WERI-Rb-1 (cell line): ENCODE data around the gene ALG9.
"Not testable (repeated sequence)": the region's sequence is repeated elsewhere in the genome, so short reads cannot be mapped to it uniquely, and the experiment has no call there.

Experiments
- DNase-seq: peaks from one replicate; pipeline ENCODE4 v3.0.0-alpha.2; 2020
- H3K27ac ChIP-seq: fragments of 250-450 bp; sonication (Bioruptor Pico); 2 replicates; pipeline ENCODE4 v1.5.1; 2020; ENCODE audit warnings: mild to moderate bottlenecking, moderate library complexity
- H3K27me3 ChIP-seq: fragments of 250-450 bp; sonication (Bioruptor Pico); 2 replicates; pipeline ENCODE4 v1.5.1; 2021; ENCODE audit warnings: mild to moderate bottlenecking, low read depth, moderate library complexity; ENCODE audit not compliant: insufficient read depth, severe bottlenecking
- H3K36me3 ChIP-seq: fragments of 250-450 bp; sonication (Bioruptor Pico); 2 replicates; pipeline ENCODE4 v1.5.1; 2020; ENCODE audit warnings: mild to moderate bottlenecking, moderate library complexity
- H3K4me3 ChIP-seq: 2 replicates; pipeline ENCODE4 v1.5.1; 2011; ENCODE audit warnings: low read depth, mild to moderate bottlenecking, control low read depth, low read length
- H3K9me3 ChIP-seq: fragments of 250-450 bp; sonication (Bioruptor Pico); 2 replicates; pipeline ENCODE4 v1.5.1; 2021; ENCODE audit warnings: mild to moderate bottlenecking, moderate library complexity; ENCODE audit not compliant: severe bottlenecking
- CTCF ChIP-seq: IDR thresholded peaks from 2 replicates; pipeline ENCODE4 v1.5.1; 2011; ENCODE audit warnings: low read depth, mild to moderate bottlenecking, control low read depth, inconsistent platforms, low read length

ALG9 gene

GRCh38 chr11:111886844-111887243 is 15.5 kb upstream of the ALG9 start:
- H3K36me3 ChIP-seq: no peaks in the 10 kb centered on the region
- H3K27ac ChIP-seq: no peak overlapping the region
- TF ChIP-seq CTCF: no peak
- DNase-seq: no peak
- no peaks in the 10 kb centered on the region for H3K9me3 ChIP-seq
- H3K27me3 ChIP-seq: no peaks in the 10 kb centered on the region
- H3K4me3 ChIP-seq: no peak overlapping the region

- Histone ChIP-seq H3K27ac (no peak overlapping the region), H3K27me3 (no peaks in the 10 kb centered on the region), H3K36me3 (no peaks in the 10 kb centered on the region), H3K4me3 (no peak overlapping the region), H3K9me3 (no peaks in the 10 kb centered on the region)
- DNase-seq: no peak
- no peak for TF ChIP-seq CTCF
These were observed 14.7 kb upstream of the ALG9 start for GRCh38 chr11:111886032-111886431.

- H3K27ac ChIP-seq, H3K4me3 ChIP-seq, DNase-seq, H3K27me3 ChIP-seq, H3K9me3 ChIP-seq, H3K36me3 ChIP-seq: not testable (repeated sequence)
These were observed 13.7 kb upstream of the ALG9 start for GRCh38 chr11:111885053-111885452.

- Histone ChIP-seq H3K9me3 (no peaks in the 10 kb centered on the region), H3K27ac (no peak overlapping the region), H3K4me3 (no peak overlapping the region), H3K27me3 (no peaks in the 10 kb centered on the region), H3K36me3 (no peaks in the 10 kb centered on the region)
- no peak for TF ChIP-seq CTCF
- no peak for DNase-seq
These were observed 10.8 kb upstream of the ALG9 start for GRCh38 chr11:111882202-111882601.

GRCh38 chr11:111879637-111879960 is 8.2 kb upstream of the ALG9 start:
- Histone ChIP-seq H3K36me3 (no peaks in the 10 kb centered on the region), H3K4me3 (peak overlapping the region; percentile 92), H3K27ac (peak overlapping the region; percentile 98), H3K27me3 (no peaks in the 10 kb centered on the region), H3K9me3 (no peaks in the 10 kb centered on the region)
- DNase-seq: no peak
- no peak for TF ChIP-seq CTCF

GRCh38 chr11:111878849-111879636 is 7.7 kb upstream of the ALG9 start, which contains the start of the genes CFAP68 and FDXACB1:
TSS of gene CFAP68 (plus strand) at chr11:111879541. CDS start at chr11:111879561, 20 bp downstream.
TSS of gene FDXACB1 (minus strand) at chr11:111879165. CDS start at chr11:111879132, 33 bp downstream.
- Histone ChIP-seq H3K9me3 (no peaks in the 10 kb centered on the region), H3K27me3 (no peaks in the 10 kb centered on the region), H3K36me3 (no peaks in the 10 kb centered on the region), H3K27ac (peak within 1 kb of the TSS; percentile 98), H3K4me3 (peak within 1 kb of the TSS; percentile 92)
- peak; percentile 94 for TF ChIP-seq CTCF
- peak; percentile 98 for DNase-seq
